WTC11 (cell line): ENCODE data around the gene C11orf58. TPM values are rescaled to one million over a fixed set of nuclear protein-coding genes. Genes with fewer than 3 reads are reported as not detected.

Experiments
- ATAC-seq: fragments of 200-7000 bp; cut with Tn5 transposase; 2 replicates; pipeline ENCODE4 v1.10.0; 2021; ENCODE audit warnings: mild to moderate bottlenecking, moderate library complexity
- CTCF ChIA-PET: fragments of 300-600 bp; sonication (Branson Sonifier 250); formaldehyde crosslinking; loops from one replicate; lab custom pipeline; 2021; ENCODE audit warnings: antibody characterized with exemption; lab: Charles Lee
- POLR2A ChIA-PET: fragments of 350-600 bp; sonication (Branson Sonifier 250); formaldehyde crosslinking; loops from one replicate; lab custom pipeline; 2021; ENCODE audit warnings: antibody characterized with exemption; lab: Charles Lee
- DNase-seq: peaks from one replicate; pipeline ENCODE4 v3.0.0; 2021; ENCODE audit warnings: low spot score
- H3K27ac Mint-ChIP-seq: 2 replicates; pipeline ENCODE4 v1.8.0; 2021; ENCODE audit warnings: mixed read lengths
- H3K27me3 Mint-ChIP-seq: 2 replicates; pipeline ENCODE4 v1.8.0; 2021; ENCODE audit warnings: low read depth, mild to moderate bottlenecking, moderate library complexity, mixed read lengths
- H3K36me3 Mint-ChIP-seq: 2 replicates; pipeline ENCODE4 v1.8.0; 2021; ENCODE audit warnings: mixed read lengths
- H3K4me1 Mint-ChIP-seq: 2 replicates; pipeline ENCODE4 v1.8.0; 2022; ENCODE audit warnings: mixed read lengths
- H3K4me3 Mint-ChIP-seq: 2 replicates; pipeline ENCODE4 v1.8.0; 2021; ENCODE audit warnings: mild to moderate bottlenecking, moderate library complexity, mixed read lengths
- H3K9me3 Mint-ChIP-seq: 2 replicates; pipeline ENCODE4 v1.8.0; 2021; ENCODE audit warnings: mixed read lengths
- MYBL2 ChIP-seq: sonication (generic); formaldehyde crosslinking; IDR thresholded peaks from 2 replicates; pipeline ENCODE4 v1.8.1; 2023; ENCODE audit warnings: mild to moderate bottlenecking, moderate library complexity, missing genetic modification reagents
- NR1H2 ChIP-seq: sonication (generic); formaldehyde crosslinking; IDR thresholded peaks from 2 replicates; pipeline ENCODE4 v1.9.0; 2021; ENCODE audit warnings: mild to moderate bottlenecking, moderate library complexity, missing genetic modification reagents
- SMAD4 ChIP-seq: sonication (generic); formaldehyde crosslinking; IDR thresholded peaks from 2 replicates; pipeline ENCODE4 v1.8.0; 2022; ENCODE audit warnings: mild to moderate bottlenecking, missing genetic modification reagents
- SOX15 ChIP-seq: fragments of 250-450 bp; sonication (Bioruptor Pico); IDR thresholded peaks from 2 replicates; pipeline ENCODE4 v1.9.0; 2021; ENCODE audit warnings: mild to moderate bottlenecking
- TCF7 ChIP-seq: sonication (generic); formaldehyde crosslinking; IDR thresholded peaks from 2 replicates; pipeline ENCODE4 v1.8.0; 2022; ENCODE audit warnings: mild to moderate bottlenecking, low read depth, missing genetic modification reagents, moderate library complexity
- ZBTB21 ChIP-seq: sonication (generic); formaldehyde crosslinking; IDR thresholded peaks from 2 replicates; pipeline ENCODE4 v1.8.1; 2023; ENCODE audit warnings: mild to moderate bottlenecking, missing genetic modification reagents, borderline replicate concordance
- ZNF138 ChIP-seq: sonication (generic); formaldehyde crosslinking; conservative IDR thresholded peaks from 2 replicates; pipeline ENCODE4 v1.8.1; 2022; ENCODE audit warnings: mild to moderate bottlenecking, moderate library complexity, missing genetic modification reagents
- ZNF416 ChIP-seq: fragments of 250-450 bp; sonication (Bioruptor Pico); IDR thresholded peaks from 2 replicates; pipeline ENCODE4 v1.9.0; 2021; ENCODE audit warnings: mild to moderate bottlenecking, inconsistent platforms
- total RNA-seq: library from RNA; stranded (reverse); gene quantifications from 3 replicates; pipeline ENCODE4 v1.2.3, GENCODE V29; 2021
- TF ChIP-seq, protein P1 (sequence below): sonication (generic); formaldehyde crosslinking; IDR thresholded peaks from 2 replicates; pipeline ENCODE4 v1.8.1; 2022; ENCODE audit warnings: mild to moderate bottlenecking, missing genetic modification reagents, moderate library complexity, borderline replicate concordance
- TF ChIP-seq, protein P2 (sequence below): fragments of 250-450 bp; sonication (Bioruptor Pico); IDR thresholded peaks from 2 replicates; pipeline ENCODE4 v1.9.0; 2021; ENCODE audit warnings: mild to moderate bottlenecking
- TF ChIP-seq, protein P3 (sequence below): sonication (generic); formaldehyde crosslinking; IDR thresholded peaks from 2 replicates; pipeline ENCODE4 v1.8.0; 2022; ENCODE audit warnings: missing genetic modification reagents
- TF ChIP-seq, protein P4 (sequence below): sonication (generic); formaldehyde crosslinking; IDR thresholded peaks from 2 replicates; pipeline ENCODE4 v1.8.1; 2022; ENCODE audit warnings: low read depth, mild to moderate bottlenecking, moderate library complexity, missing genetic modification reagents, borderline replicate concordance
- TF ChIP-seq, protein P5 (sequence below): sonication (generic); formaldehyde crosslinking; IDR thresholded peaks from 2 replicates; pipeline ENCODE4 v1.8.1; 2023; ENCODE audit warnings: mild to moderate bottlenecking, missing genetic modification reagents

The C11orf58 gene
- total RNA-seq, 1 experiment from 2014 or later: 141 TPM

DNA sequence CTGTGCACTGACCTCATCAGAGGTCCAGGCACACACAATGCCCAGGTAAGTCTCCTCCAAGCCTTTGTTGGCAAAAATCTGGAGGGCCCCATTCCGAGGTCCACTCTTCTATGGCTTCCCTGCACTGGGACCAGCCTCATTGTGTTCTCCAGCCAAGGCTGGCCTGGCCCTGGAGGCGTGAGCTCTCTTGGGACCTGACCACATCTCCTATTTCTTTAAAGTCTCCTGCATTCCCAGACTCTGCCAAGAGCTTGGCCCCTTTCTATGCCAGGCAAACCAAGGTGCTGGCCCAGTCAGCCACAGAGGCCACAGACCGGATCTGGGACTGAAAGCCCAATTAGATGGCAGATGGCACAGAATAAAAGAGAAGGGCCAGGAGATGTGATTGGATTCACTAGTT, 55.1 kb downstream of the C11orf58 start:
- no peak for ATAC-seq
- Mint-ChIP-seq H3K4me3 (no peak overlapping the region), H3K36me3 (peaks cover 6% of the 10 kb centered on the region), H3K27ac (no peak overlapping the region), H3K9me3 (no peaks in the 10 kb centered on the region), H3K27me3 (no peaks in the 10 kb centered on the region), H3K4me1 (no peaks in the 10 kb centered on the region)
- no peak for DNase-seq
- TF ChIP-seq, protein P1, sequence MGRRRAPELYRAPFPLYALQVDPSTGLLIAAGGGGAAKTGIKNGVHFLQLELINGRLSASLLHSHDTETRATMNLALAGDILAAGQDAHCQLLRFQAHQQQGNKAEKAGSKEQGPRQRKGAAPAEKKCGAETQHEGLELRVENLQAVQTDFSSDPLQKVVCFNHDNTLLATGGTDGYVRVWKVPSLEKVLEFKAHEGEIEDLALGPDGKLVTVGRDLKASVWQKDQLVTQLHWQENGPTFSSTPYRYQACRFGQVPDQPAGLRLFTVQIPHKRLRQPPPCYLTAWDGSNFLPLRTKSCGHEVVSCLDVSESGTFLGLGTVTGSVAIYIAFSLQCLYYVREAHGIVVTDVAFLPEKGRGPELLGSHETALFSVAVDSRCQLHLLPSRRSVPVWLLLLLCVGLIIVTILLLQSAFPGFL: no peak
- TF ChIP-seq, protein P2, sequence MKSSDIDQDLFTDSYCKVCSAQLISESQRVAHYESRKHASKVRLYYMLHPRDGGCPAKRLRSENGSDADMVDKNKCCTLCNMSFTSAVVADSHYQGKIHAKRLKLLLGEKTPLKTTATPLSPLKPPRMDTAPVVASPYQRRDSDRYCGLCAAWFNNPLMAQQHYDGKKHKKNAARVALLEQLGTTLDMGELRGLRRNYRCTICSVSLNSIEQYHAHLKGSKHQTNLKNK: no peak
- TF ChIP-seq NR1H2 (CRISPR knock-in tag): no peak
- no peak for TF ChIP-seq SOX15
- TF ChIP-seq TCF7 (CRISPR knock-in tag): no peak
- no peak for TF ChIP-seq ZNF138 (CRISPR knock-in tag)
- TF ChIP-seq, protein P3, sequence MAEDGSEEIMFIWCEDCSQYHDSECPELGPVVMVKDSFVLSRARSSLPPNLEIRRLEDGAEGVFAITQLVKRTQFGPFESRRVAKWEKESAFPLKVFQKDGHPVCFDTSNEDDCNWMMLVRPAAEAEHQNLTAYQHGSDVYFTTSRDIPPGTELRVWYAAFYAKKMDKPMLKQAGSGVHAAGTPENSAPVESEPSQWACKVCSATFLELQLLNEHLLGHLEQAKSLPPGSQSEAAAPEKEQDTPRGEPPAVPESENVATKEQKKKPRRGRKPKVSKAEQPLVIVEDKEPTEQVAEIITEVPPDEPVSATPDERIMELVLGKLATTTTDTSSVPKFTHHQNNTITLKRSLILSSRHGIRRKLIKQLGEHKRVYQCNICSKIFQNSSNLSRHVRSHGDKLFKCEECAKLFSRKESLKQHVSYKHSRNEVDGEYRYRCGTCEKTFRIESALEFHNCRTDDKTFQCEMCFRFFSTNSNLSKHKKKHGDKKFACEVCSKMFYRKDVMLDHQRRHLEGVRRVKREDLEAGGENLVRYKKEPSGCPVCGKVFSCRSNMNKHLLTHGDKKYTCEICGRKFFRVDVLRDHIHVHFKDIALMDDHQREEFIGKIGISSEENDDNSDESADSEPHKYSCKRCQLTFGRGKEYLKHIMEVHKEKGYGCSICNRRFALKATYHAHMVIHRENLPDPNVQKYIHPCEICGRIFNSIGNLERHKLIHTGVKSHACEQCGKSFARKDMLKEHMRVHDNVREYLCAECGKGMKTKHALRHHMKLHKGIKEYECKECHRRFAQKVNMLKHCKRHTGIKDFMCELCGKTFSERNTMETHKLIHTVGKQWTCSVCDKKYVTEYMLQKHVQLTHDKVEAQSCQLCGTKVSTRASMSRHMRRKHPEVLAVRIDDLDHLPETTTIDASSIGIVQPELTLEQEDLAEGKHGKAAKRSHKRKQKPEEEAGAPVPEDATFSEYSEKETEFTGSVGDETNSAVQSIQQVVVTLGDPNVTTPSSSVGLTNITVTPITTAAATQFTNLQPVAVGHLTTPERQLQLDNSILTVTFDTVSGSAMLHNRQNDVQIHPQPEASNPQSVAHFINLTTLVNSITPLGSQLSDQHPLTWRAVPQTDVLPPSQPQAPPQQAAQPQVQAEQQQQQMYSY (CRISPR knock-in tag): no peak
- TF ChIP-seq, protein P4, sequence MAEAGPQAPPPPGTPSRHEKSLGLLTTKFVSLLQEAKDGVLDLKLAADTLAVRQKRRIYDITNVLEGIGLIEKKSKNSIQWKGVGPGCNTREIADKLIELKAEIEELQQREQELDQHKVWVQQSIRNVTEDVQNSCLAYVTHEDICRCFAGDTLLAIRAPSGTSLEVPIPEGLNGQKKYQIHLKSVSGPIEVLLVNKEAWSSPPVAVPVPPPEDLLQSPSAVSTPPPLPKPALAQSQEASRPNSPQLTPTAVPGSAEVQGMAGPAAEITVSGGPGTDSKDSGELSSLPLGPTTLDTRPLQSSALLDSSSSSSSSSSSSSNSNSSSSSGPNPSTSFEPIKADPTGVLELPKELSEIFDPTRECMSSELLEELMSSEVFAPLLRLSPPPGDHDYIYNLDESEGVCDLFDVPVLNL (CRISPR knock-in tag): no peak
- ChIA-PET POLR2A (no interaction called here), CTCF (no interaction called here)

DNA sequence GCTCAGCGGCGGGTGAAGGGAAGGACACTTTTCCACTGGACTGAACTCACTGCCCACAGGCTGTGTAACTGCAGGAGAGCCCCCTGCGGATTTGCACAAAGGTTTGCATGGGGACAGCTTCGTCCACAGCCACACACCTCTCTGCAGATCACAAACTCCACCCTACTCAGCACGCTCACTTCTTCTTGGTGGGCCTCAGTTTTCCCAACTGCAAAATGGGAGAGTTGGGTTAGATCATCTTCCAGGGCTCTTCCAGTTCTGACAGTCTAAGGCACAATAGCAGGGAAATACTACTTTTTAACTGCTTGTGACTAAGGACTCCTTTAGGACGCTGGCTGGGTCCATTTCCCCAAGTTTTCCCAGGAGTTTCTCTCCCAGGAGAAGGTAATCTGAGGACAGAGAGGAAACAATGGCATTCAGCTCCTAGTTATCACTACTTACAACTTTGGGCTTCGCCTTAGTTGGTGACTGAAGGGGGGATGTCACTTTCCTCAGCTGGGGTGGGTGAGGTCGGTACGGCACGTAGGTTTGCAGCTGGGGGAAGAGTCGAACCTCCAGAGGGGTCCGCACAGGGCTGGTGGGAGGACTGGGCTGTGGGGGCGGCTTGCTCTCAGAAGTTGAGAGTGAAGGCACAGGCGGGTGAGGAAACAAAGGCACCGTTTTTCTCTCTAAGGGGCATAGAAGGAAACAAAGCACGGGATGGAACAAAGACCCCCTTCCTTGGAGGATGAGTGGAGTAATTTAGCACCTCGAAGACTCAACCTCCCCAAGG, 55.8 kb downstream of the C11orf58 start:
- Mint-ChIP-seq H3K9me3 (no peaks in the 10 kb centered on the region), H3K4me1 (no peaks in the 10 kb centered on the region), H3K4me3 (no peak overlapping the region), H3K36me3 (peaks cover 6% of the 10 kb centered on the region), H3K27me3 (no peaks in the 10 kb centered on the region), H3K27ac (no peak overlapping the region)
- ATAC-seq: no peak
- ChIA-PET CTCF (interaction anchor here (0.8 kb wide), 1 partner anchor 26 kb away, joined by 3 read pairs; no protein-coding TSS in a partner anchor), POLR2A (no interaction called here)
- DNase-seq: no peak
- TF ChIP-seq TCF7 (CRISPR knock-in tag): no peak
- TF ChIP-seq SMAD4: no peak
- no peak for TF ChIP-seq ZNF416 (CRISPR knock-in tag)
- no peak for TF ChIP-seq ZBTB21 (CRISPR knock-in tag)
- no peak for TF ChIP-seq MYBL2
- TF ChIP-seq, protein P5, sequence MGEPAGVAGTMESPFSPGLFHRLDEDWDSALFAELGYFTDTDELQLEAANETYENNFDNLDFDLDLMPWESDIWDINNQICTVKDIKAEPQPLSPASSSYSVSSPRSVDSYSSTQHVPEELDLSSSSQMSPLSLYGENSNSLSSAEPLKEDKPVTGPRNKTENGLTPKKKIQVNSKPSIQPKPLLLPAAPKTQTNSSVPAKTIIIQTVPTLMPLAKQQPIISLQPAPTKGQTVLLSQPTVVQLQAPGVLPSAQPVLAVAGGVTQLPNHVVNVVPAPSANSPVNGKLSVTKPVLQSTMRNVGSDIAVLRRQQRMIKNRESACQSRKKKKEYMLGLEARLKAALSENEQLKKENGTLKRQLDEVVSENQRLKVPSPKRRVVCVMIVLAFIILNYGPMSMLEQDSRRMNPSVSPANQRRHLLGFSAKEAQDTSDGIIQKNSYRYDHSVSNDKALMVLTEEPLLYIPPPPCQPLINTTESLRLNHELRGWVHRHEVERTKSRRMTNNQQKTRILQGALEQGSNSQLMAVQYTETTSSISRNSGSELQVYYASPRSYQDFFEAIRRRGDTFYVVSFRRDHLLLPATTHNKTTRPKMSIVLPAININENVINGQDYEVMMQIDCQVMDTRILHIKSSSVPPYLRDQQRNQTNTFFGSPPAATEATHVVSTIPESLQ (CRISPR knock-in tag): no peak
